Prostate gland (tissue), 2 donors: ENCODE results near the gene TTC29. TPM values are rescaled to one million over a fixed set of nuclear protein-coding genes. Genes with fewer than 3 reads are reported as not detected.

Source experiments
- DNase-seq: peaks from one replicate; pipeline ENCODE4 v3.0.0-alpha.2; 2019; ENCODE audit warnings: low spot score
- H3K27ac ChIP-seq, 2 donors: fragments of 200-600 bp; sonication (generic); 2 replicates each; pipeline ENCODE4 v1.5.1; 2017 to 2019
- H3K27me3 ChIP-seq: fragments of 200-600 bp; sonication (generic); replicated peaks from 2 replicates; pipeline ENCODE4 v1.5.1; 2019; ENCODE audit not compliant: insufficient read depth
- H3K36me3 ChIP-seq, 2 donors: fragments of 200-600 bp; sonication (generic); 1 replicate in 1 of 2; 2 replicates in 1 of 2; pipeline versions ENCODE4 v1.5.1 to v1.8.1; 2017 to 2019
- H3K4me1 ChIP-seq: fragments of 200-600 bp; sonication (generic); replicated peaks from 2 replicates; pipeline ENCODE4 v1.5.1; 2019
- H3K4me3 ChIP-seq, 2 donors: fragments of 200-600 bp; sonication (generic); 2 replicates each; pipeline ENCODE4 v1.5.1; 2017 to 2019
- H3K9me3 ChIP-seq: fragments of 200-600 bp; sonication (generic); 2 replicates; pipeline ENCODE4 v1.5.1; 2017
- POLR2A ChIP-seq: fragments of 450-650 bp; IDR thresholded peaks from one replicate; pipeline ENCODE4 v1.6.1; 2016; ENCODE audit warnings: antibody characterized with exemption, mild to moderate bottlenecking
- POLR2AphosphoS5 ChIP-seq: sonication (generic); formaldehyde crosslinking; IDR thresholded peaks from one replicate; pipeline ENCODE4 v1.6.1; 2017; ENCODE audit warnings: antibody characterized with exemption
- WGBS: methylation state at CpG from one replicate; pipeline ENCODE4 v1.1.5; 2018; 5-methylcytosine and 5-hydroxymethylcytosine counted together
- intact Hi-C: fragments of 100-400 bp; cut with DNase I; formaldehyde crosslinking; loops from one replicate; pipeline ENCODE4 v1.14.2; 2022
- total RNA-seq, 2 donors: library from RNA; depleted of rRNA; stranded (reverse); fragments of >200 nt; gene quantifications; one replicate each; pipeline ENCODE4 v1.1.0, GENCODE V29; 2016
- TF ChIP-seq, protein P1 (sequence below), 4 experiments: fragments of 200-600 bp in 2 of 4; fragments of 450-650 bp in 2 of 4; sonication (generic) in 2 of 4; IDR thresholded peaks; 1 replicate in 3 of 4; 2 replicates in 1 of 4; pipeline ENCODE4 v1.5.1; 2016 to 2019; ENCODE audit warnings: antibody characterized with exemption in 4 of 4, mild to moderate bottlenecking in 2 of 4, moderate library complexity in 2 of 4

Gene TTC29
- total RNA-seq, 2 donors from 2014 or later: 3.1 TPM; not detected in 1

DNA sequence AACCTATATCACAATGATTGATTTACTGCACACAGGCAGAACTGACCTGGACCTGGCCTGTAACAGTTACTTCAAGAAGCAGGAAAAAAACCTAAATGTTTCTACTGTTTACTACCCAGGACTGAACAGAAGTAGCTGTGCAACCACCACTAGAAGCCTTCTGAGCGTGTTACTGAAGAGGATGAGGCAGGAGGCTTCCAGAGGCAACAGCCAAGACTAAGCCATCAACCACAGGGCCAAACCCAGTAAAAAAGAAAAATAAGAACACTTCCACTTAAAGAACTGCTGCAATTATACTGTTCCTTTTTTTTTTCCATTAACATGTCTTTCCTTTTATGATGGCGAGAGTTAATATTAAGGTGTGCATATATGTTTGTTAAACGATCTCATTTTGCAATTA, 29.4 kb upstream of the TTC29 start:
- DNase-seq: no peak
- H3K4me3 ChIP-seq: no peak overlapping the region
- peaks cover 2% of the 10 kb centered on the region for H3K4me1 ChIP-seq
- 75% methylated on average over 3 of the region's 3 CpGs for WGBS
- H3K27ac ChIP-seq: no peak overlapping the region
- H3K36me3 ChIP-seq: no peaks in the 10 kb centered on the region
- no peaks in the 10 kb centered on the region for H3K9me3 ChIP-seq
- H3K27me3 ChIP-seq: no peaks in the 10 kb centered on the region
- no peak for TF ChIP-seq POLR2AphosphoS5
- no peak for TF ChIP-seq POLR2A
- TF ChIP-seq, protein P1, sequence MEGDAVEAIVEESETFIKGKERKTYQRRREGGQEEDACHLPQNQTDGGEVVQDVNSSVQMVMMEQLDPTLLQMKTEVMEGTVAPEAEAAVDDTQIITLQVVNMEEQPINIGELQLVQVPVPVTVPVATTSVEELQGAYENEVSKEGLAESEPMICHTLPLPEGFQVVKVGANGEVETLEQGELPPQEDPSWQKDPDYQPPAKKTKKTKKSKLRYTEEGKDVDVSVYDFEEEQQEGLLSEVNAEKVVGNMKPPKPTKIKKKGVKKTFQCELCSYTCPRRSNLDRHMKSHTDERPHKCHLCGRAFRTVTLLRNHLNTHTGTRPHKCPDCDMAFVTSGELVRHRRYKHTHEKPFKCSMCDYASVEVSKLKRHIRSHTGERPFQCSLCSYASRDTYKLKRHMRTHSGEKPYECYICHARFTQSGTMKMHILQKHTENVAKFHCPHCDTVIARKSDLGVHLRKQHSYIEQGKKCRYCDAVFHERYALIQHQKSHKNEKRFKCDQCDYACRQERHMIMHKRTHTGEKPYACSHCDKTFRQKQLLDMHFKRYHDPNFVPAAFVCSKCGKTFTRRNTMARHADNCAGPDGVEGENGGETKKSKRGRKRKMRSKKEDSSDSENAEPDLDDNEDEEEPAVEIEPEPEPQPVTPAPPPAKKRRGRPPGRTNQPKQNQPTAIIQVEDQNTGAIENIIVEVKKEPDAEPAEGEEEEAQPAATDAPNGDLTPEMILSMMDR (IDR thresholded peaks at IDR 0.05): no peak
- intact Hi-C loops: no loop called here

DNA sequence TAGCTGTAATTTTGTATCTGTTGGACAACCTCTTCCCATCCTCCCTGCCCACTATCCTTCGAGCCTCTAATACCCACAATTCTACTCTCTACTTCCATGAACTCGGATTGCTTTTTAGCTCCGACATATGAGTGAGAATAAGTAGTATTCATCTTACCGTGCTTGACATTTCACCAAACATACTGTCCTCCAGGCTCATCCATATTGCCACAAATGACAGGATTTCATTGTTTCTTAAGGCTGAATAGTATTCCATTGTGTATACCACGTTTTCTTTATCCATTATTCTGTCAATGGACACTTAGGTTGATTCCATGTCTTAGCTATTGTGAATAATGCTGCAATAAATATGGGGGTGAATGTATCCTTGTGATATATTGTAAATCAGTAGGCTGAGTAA, 26.4 kb upstream of the TTC29 start:
- no peak for TF ChIP-seq POLR2AphosphoS5
- TF ChIP-seq, protein P1 (IDR thresholded peaks at IDR 0.05): no peak
- no peak for TF ChIP-seq POLR2A
- Histone ChIP-seq H3K4me3 (no peak overlapping the region), H3K27me3 (no peaks in the 10 kb centered on the region), H3K36me3 (no peaks in the 10 kb centered on the region), H3K27ac (no peak overlapping the region), H3K4me1 (peaks cover 2% of the 10 kb centered on the region), H3K9me3 (no peaks in the 10 kb centered on the region)
- intact Hi-C loops: no loop called here
- no peak for DNase-seq
- WGBS: 84% methylated on average over 5 of the region's 5 CpGs

DNA sequence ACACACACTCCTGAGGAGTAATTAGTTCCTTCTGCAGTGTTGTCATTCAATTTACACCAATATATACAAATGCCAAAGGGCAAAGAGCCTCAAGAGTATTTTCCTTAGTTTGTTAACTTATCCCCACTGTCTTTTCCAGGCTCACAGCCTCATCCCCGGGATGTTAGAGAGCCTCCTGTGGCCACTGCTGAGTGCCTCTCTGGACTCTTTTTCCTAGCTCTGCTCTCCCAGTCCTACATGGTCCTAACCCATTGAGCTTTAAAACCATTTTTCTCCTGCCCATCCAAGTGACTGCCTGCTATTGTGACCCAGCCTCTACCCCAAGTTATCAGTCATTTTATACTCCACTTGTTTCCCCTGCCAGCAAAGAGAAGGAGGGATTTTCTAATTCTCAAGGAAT, 23.5 kb upstream of the TTC29 start:
- 91% methylated on average over 1 of the region's 1 CpG for WGBS
- H3K36me3 ChIP-seq: no peaks in the 10 kb centered on the region

DNA sequence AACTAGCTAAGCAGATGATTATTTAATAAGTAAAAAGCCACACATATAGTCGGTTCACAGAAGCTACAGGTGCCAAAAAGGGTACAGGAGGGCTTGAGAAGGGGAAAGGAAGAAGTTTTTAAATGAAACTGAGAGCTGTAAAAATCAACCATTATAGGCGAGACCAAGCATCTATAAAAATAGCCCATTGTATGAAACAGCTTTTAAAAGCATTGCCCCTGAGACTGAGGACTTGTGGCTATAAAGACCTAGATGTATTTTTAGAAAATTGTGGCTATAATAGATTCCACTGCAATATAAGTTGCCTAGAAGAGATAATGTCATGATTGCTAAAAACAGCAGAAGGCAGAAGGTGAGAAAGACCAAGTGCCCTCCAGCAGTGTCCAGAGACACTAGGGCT, 15.0 kb upstream of the TTC29 start:
- no peaks in the 10 kb centered on the region for H3K36me3 ChIP-seq
- no peak overlapping the region for H3K4me3 ChIP-seq
- intact Hi-C loops: no loop called here
- 23% methylated on average over 2 of the region's 2 CpGs for WGBS
- DNase-seq: no peak
- H3K4me1 ChIP-seq: no peaks in the 10 kb centered on the region
- H3K27me3 ChIP-seq: no peaks in the 10 kb centered on the region
- H3K9me3 ChIP-seq: no peaks in the 10 kb centered on the region
- H3K27ac ChIP-seq: no peak overlapping the region
- TF ChIP-seq POLR2AphosphoS5 (no peak), POLR2A (no peak)
- TF ChIP-seq, protein P1 (IDR thresholded peaks at IDR 0.05): no peak

More for the DNA sequence above, 23.5 kb upstream of the TTC29 start:
- no peak overlapping the region for H3K4me3 ChIP-seq
- H3K27ac ChIP-seq: no peak overlapping the region
- DNase-seq: no peak
- no peak for TF ChIP-seq POLR2A
- TF ChIP-seq, protein P1 (IDR thresholded peaks at IDR 0.05): no peak
- TF ChIP-seq POLR2AphosphoS5: no peak
- peaks cover 2% of the 10 kb centered on the region for H3K4me1 ChIP-seq
- intact Hi-C loops: no loop called here
- no peaks in the 10 kb centered on the region for H3K9me3 ChIP-seq
- no peaks in the 10 kb centered on the region for H3K27me3 ChIP-seq

DNA sequence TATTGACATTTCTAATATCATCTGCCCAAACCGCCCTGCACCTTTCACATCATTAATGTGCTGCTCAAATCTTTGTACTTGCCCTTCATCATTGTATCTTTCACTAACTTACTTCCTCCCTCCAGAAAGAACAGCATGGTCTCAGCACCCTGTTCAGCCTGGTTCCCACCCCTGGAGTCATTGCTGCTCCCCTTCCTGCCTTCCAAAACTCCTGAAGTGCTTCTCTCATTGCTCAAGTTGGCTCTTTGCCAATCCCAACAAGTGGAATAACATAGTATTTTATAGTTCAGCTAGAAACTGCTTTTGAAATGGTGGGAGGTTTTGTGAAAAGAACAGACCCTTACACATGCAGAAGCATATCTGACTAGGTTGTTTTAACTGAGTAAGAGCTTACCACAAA, 14.0 kb upstream of the TTC29 start:
- Histone ChIP-seq H3K27me3 (no peaks in the 10 kb centered on the region), H3K27ac (no peak overlapping the region), H3K9me3 (no peaks in the 10 kb centered on the region), H3K4me1 (no peaks in the 10 kb centered on the region), H3K4me3 (no peak overlapping the region), H3K36me3 (no peaks in the 10 kb centered on the region)
- intact Hi-C loops: no loop called here
- no peak for DNase-seq
- 84% methylated on average over 1 of the region's 1 CpG for WGBS
- TF ChIP-seq, protein P1 (IDR thresholded peaks at IDR 0.05): no peak
- TF ChIP-seq POLR2AphosphoS5 (no peak), POLR2A (no peak)
